Measurements from ENCODE around the gene CDC42EP5. TPM values are rescaled to one million over a fixed set of nuclear protein-coding genes. Genes with fewer than 3 reads are reported as not detected.
"Not testable (repeated sequence)": the region's sequence is repeated elsewhere in the genome, so short reads cannot be mapped to it uniquely, and the experiment has no call there.

Gene CDC42EP5
- total RNA-seq, 1 donor from 2014 or later: 11.0 TPM

DNA sequence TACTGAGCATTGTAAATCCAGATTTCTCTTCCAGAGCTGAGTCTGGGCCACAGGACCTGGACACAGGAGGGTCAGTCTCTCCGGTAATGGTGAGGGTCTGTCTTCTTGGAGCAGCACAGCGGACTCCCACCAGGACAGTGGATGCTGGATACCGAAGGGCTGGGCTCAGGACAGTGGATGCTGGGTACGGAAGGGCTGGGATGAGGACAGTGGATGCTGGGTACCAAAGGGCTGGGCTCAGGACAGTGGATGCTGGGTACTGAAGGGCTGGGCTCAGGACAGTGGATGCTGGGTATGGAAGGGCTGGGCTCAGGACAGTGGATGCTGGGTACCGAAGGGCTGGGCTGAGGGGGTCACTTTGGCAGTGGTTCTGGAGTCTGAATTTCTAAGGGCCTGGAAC, 20.0 kb upstream of the CDC42EP5 start:
- intact Hi-C loops (cut with micrococcal nuclease); ATAC-seq; DNase-seq: not testable (repeated sequence)

DNA sequence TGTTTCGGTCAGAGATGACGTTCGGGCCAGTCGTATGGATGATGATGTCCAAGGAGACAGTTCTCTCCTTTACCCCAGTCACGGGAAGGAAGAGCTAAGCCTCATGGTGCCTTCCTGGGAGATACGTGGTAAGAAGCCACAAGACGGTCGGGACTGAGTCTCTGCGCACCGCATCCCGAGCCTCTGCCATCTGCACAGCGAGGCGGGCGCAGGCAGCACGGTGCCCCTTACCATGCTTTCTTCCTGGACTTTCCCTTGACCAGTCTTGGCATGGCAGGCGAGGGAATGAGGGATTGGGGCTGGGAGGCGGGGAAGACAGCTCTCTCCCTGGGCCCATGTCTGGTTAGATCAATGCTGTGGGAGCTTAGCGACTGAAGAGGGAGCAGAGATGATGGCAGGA, 19.5 kb upstream of the CDC42EP5 start:
- intact Hi-C loops (cut with micrococcal nuclease): no loop called here
- ATAC-seq (no peak), DNase-seq (no peak)

DNA sequence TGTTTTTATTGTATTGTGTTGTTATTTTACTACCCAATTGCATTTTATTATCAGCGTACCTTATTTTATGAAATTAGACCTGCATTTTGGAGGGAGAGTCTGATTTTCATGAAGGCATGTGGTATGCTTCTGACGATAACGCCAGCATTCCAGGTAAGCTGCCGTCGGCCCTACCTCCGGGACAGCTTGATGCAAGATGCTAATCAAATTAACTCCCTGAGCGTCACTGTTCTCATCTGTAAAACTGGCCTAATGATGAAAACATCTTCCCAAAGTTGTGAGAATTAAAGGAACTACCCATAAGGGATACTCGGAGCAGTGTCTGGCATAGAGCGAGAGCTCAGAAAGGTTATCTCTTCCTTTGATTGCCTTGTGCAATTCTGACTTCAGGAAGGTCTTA, 16.7 kb upstream of the CDC42EP5 start:
- ATAC-seq: no peak
- intact Hi-C loops (cut with micrococcal nuclease): no loop called here
- DNase-seq: no peak

DNA sequence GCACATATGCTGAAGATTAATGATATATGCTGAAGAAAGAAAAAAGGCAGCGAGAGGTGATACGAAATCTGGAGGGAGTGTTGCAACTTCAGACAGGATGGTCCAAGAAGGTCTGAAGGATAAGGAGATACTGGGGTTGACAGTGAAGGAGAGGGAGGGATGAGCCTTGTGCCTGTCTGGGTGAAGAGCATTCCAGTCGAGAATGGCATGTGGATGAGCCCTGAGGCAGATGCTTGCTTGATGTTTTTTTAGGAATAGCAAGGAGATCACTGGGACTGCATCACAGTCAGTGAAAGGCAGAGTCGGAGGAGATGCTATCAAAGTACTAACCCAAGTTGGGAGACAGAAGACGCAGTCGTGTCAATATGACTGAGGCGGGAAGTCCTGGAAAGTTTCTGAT, 16.2 kb upstream of the CDC42EP5 start:
- no peak for DNase-seq
- no peak for ATAC-seq
- intact Hi-C loops (cut with micrococcal nuclease): no loop called here

DNA sequence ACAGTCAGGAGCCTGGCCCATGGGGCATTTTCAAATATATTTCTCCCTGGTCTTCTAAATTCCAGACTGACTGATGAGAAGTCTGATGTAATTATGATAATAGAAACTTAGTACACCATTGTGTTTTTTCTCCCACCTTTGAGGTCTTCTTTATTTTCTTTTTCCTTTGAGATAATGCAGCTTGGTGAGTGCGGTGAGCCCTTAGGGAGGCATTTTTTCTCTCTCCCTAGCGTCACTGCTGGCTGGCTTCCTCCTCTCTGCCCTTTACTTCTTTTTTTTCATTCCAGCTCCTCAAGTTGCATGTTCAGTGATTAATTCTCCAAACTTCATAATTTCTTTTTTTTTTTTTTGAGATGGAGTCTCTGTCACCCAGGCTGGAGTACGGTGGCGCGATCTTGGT, 12.8 kb upstream of the CDC42EP5 start:
- intact Hi-C loops (cut with micrococcal nuclease): no loop called here
- ATAC-seq: no peak
- no peak for DNase-seq

DNA sequence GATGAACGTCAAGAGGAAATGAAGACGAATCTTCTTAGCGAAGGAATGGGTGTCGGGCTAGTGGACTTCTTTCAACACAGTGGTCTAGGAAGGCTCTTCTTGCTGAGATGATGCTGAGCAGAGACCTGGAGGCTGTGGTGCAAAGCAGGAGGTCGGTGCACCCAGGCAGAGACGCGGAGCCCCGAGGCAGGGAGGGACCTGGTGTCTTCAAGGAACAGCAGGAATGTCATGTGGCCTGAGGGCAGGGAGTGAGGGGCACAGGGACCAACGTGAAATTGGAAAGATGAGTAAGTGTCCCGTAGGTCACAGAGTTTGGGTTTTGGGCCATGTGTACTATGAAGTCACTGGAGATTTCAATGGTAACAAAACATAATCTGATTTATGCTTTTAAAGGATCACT, 11.4 kb upstream of the CDC42EP5 start:
- intact Hi-C loops (cut with micrococcal nuclease): no loop called here
- DNase-seq: no peak
- no peak for ATAC-seq

DNA sequence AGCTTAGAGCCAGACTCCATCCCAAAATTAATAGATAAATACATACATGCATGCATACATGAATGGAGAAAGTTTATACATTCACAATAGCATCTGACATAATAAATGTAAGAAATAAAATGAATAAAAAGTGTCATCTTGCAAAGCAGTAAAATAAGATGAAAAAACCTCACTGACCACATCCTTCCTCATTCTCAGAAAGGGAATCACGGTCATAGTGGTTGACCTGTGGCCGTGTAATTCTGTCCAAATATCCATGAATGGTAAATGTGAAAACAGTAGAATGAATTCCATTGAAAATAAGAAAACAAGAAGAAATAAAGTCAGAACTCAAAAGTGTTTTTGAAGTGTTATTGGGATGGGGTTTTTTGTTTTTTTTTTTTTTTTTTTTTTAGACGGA, 9.8 kb upstream of the CDC42EP5 start:
- ATAC-seq: no peak
- intact Hi-C loops (cut with micrococcal nuclease): no loop called here
- DNase-seq: no peak

DNA sequence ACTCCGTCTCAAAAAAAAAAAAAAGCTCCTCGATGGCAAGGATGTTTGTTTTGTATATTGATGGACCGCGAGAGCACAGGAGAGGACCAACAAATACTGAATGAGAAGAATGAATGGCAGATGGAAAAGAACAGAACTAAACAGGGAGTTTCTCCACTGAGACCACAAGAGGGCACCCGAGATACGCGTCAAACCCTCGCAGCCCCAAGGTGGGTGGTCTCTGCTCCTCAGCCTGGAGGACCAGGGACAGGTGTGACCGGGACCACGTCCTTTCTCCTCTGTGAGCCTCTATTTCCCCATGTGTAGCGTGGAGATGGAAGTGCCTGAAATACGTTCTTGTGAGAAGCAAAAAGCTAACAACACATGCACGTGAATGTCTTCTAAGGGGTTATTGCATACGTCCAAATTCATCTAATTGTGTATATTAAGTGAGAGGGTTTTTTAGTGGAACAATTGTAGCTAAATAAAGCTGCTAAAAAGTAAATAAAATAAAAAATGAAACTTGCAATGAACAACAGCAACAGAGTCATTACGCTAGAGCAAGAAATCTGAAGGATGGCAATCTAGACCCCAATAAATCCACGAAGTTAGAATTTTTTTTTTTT, 8.3 kb upstream of the CDC42EP5 start:
- ATAC-seq: peak; percentile 43
- DNase-seq: no peak
- intact Hi-C loops (cut with micrococcal nuclease): no loop called here

DNA sequence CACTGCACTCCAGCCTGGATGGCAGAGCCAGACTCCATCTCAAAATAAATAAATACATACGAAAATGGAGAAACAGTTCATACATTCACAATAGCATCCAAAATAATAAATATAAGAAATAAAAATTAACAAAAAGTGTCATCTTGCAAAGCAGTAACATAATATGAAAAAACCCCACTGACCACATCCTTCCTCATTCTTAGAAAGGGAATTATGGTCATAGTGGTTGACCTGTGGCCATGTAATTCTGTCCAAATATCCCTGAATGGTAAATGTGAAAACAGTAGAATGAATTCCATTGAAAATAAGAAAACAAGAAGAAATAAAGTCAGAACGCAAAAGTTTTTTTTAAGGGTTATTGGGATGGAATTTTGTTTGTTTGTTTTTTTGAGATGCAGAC, 7.0 kb upstream of the CDC42EP5 start:
- intact Hi-C loops (cut with micrococcal nuclease): no loop called here
- no peak for ATAC-seq
- DNase-seq: no peak

DNA sequence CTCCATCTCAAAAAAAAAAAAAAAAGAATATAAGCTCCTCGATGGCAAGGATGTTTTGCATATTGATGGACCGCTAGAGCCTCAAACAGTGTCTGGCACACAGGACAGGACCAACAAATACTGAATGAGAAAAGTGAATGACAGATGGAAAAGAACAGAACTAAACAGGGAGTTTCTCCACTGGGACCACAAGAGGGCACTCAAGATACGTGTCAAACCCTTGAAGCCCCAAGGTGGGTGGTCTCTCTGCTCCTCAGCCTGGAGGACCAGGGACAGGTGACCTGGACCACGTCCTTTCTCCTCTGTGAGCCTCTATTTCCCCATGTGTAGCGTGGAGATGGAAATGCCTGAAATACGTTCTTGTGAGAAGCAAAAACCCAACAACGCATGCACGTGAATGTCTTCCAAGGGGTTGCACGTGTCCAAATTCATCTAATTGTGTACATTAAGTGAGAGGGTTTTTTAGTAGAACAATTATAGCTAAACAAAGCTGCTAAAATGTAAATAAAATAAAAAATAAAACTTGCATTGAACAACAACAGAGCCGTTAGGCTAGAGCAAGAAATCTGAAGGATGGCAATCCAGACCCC, 5.7 kb upstream of the CDC42EP5 start:
- DNase-seq (no peak), ATAC-seq (no peak)
- intact Hi-C loops (cut with micrococcal nuclease): no loop called here

DNA sequence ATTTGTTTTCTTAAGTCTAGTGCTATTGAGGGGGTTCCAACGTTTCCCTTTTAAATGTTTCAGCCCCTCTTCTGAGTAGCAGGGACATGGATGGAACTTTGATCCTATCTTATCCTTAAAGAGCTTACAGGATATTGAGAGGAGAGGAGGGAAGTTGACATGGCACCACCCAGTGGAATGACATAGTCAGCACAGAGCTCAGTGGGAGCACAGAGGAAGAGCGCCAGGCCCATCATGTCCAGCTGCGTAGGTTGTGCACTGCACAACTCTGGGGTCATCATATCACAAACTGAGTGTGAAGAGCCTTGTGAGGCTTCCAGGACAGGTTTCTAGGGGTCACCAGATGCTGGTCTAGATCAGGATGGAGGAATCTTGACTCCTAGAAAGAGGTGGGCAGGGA, 4.6 kb upstream of the CDC42EP5 start:
- no peak for DNase-seq
- intact Hi-C loops (cut with micrococcal nuclease): no loop called here
- no peak for ATAC-seq

DNA sequence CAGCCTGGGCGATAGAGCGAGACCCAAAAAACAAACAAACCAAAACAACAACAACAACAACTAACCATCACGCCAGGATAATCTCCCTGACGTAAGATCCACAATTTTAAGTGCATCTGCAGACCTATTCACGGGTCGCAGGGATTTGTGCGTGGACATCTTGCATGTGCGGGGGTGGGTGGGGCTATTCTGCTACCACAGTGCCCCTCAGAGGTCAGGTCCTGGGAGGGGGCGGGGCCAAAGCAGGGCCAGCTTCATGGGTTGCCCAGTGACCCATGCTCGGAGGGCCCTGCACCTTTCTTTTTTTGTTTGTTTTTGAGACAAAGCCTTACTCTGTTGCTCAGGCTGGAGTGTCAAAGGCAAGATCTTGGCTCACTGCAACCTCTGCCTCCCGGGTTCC, 2.6 kb upstream of the CDC42EP5 start:
- DNase-seq (no peak), ATAC-seq (no peak)
- intact Hi-C loops (cut with micrococcal nuclease): no loop called here

DNA sequence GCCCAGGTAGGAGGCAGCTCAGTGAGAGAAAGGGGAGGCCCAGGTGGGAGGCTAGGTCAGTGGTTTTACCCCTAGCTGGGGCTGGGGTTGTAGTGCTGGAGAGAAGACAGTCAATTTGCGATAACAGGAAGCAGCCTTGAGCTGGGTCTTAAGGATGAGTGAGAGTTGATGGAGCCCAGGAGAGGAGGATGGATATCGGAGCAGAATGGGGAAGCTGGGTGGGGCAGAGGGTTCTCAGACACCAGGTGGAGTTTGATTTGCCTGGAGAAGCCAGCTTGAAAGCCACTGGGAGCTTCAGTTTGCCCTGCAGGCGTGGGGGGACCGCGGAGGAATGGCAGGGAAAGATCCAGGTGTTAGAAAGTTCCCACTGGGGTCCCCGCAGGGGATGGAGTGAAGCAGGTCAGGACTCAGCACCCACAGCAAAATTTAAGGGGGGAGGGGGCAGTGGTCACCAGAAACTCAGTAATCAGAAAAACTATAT, 836 bp upstream of the CDC42EP5 start:
- no peak for ATAC-seq
- no peak for DNase-seq
- intact Hi-C loops (cut with micrococcal nuclease): no loop called here

DNA sequence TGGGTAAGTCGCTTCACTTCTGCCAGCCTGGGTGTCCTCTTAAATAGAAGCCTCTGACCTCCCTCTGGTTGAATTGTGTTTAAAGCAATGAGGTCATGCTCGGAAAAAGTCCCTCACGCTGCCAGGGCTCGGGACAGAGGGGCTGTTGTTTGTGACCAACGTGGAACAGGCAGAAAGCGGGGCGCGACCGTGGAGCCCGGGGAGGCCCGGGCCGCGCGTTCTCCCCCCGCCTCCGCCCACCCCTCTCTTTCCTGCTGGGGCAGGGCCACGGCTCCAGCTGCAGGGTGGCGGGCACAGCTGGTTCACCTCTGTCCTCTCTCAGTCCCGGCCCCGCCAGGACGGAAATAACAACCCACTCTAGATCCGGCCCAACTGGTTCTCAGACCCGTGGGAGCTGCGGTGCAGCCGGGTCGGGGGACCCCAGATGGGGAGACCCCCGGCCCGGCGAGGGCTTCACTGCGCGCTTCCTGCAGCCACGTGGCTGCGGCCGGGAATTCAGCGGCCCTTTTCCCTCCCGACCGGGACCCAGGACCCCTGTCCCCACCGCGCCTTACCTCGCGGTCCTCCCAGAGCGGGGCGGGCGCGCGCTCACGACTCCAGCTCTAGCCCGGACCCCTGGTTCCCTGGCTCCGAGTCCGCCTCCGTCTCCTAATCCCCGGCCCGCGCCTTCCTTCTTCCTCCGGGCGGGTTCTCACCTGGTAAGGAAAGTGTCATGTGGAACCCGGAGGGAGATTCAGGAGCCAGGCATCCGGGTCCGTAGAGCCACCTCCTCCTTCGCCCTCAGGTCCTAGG, 1.9 kb downstream of the CDC42EP5 start:
- DNase-seq (peak; percentile 68), ATAC-seq (peak; percentile 53)
- intact Hi-C loops (cut with micrococcal nuclease): no loop called here

DNA sequence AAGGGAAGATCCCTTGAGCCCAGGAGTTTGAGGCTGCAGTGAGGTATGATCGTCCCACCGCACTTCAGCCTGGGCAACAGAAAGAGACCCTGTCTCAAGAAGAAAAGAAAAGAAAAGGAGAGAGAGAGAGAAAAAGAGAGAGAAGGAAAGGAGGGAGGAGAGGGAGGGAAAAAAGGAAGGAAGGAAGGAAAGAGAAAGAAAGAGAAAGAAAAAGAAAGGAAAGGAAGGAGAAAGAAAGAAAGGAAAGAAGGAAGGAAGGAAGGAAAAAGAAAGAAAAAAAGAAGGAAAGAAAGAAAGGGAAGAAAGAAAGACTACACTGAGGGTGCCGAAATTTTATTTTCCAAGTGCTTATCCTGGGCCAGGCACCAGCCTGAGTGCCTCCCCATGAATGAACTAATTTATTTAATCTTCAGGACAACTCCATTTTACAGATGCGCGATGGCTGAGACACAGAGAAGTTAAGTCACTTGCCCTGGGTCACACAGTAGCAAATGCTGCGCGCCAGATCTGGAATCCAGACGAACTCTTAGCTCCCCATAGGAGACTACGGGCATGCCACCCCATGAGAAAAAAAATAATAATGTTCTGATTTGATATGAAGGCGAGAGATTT, 2.7 kb downstream of the CDC42EP5 start:
- DNase-seq: no peak
- ATAC-seq: no peak
- intact Hi-C loops (cut with micrococcal nuclease): no loop called here

DNA sequence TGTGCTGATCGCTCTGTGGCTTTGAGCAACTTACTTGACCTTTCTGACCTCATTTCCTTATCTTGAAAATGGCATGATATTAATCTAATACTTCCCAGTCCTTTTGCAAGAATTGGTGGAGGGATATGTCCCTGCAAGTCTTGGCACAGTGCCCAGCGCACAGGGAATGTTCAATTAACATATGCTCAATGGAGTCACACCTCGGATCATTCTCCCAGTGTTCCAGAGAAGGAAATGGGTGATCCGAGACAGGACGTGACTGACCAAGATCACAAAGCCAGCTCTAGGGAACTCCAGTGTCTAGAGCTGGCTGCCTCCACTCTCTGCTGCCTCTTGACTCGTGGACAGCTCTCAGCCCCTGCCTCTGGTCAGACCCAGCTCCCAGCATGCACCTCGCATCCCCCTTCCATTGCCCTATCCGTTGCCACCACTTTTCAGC, 3.6 kb downstream of the CDC42EP5 start:
- DNase-seq (peak; percentile 77), ATAC-seq (peak; percentile 6)
- intact Hi-C loops (cut with micrococcal nuclease): no loop called here

DNA sequence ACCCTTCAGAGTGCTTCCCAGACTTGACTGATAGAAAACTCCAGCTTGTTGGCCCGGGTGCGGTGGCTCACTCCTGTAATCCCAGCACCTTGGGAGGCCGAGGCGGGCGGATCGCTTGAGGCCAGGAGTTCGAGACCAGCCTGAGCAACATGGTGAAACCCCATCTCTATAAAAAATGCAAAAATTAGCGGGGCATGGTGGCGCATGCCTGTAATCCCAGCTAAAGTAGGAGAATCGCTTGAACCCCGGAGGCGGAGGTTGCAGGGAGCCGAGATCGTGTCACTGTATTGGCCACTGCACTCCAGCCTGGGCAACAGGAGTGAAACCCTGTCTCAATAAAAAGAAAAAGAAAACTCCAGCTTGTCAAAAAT, 7.0 kb downstream of the CDC42EP5 start:
- ATAC-seq; DNase-seq; intact Hi-C loops (cut with micrococcal nuclease): not testable (repeated sequence)

DNA sequence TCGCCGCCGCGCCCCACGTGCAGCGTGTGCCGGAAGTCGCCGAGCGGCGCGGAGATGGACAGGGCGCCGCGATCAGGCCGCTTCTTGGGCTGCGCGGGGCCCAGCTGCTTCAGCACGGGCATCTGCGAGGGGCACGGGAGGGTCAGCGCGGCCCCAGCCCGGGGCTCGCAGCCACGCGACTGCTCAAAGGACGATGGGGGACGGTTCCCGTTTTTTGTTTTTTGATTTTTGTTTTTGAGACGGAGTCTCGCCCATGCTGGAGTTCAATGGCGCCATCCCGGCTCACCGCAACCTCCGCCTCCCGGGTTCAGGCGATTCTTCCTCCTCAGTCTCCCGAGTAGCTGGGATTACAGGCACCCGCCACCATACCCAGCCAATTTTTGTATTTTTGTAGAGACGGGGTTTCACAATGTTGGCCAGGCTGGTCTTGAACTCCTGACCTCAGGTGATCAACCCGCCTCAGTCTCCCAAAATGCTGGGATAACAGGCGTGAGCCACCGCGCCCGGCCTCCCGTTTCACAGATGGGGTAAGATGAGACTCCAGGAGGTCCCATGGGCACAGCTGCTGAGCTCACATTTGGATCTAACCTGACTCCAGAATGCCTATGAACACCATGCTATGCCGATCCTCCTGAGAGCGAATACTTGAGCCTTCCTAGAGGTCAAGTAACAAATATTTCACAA, 7.5 kb downstream of the CDC42EP5 start:
- ATAC-seq: no peak
- intact Hi-C loops (cut with micrococcal nuclease): no loop called here
- DNase-seq: peak; percentile 47

DNA sequence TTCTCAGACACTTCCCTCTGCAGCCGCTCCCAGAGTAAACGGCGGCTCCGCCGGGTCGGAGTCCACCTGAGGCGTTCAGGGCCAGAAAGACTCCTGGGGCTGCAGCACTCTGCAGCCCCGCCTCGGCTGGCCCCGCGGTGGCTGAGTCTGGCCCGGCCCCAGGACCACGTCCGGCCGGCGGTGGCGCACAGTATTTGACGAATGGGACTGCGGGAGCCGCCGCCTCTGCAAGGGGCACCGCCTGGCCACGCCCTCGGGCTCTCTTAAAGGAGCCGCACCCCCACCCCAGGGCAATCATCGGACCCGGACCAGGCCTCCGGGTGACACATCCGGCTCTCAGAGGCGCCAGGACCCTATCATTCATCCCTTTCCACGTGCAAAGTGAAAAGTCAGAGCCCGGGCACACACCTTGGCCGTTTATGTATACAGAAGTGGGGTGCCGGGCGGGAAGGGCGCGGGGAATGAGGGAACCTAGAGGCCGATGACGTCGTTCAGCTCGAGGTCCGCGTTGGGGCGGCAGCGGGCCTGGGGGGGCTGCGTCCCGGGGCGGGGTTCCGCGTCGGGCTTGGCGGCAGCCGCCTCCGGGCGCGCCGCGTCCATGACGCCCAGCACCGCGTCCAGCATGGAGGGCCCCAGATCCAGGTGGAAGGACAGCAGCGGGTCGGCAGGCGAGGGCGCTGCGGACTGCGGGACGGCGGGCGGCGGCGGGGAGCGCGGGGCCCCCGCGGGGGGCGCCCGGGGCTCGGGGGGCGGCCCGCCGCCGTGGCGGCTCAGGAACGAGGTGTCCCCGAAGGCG, 8.3 kb downstream of the CDC42EP5 start:
- DNase-seq: peak; percentile 95
- ATAC-seq: peak; percentile 80
- intact Hi-C loops (cut with micrococcal nuclease): no loop called here

Measured in left ventricle myocardium superior (tissue), 1 donor.